Thoracic aorta (tissue), 2 donors: Measurements from ENCODE around the gene GLT8D1. TPM values are rescaled to one million over a fixed set of nuclear protein-coding genes. Genes with fewer than 3 reads are reported as not detected.
A peak's percentile ranks its signal among the peaks of the same experiment; 100 is the strongest.

ENCODE experiments used
- ATAC-seq: fragments of 150-250 bp; one replicate; pipeline ENCODE4 v1.8.0; 2017; ENCODE audit warnings: low read depth; ENCODE audit not compliant: insufficient number of reproducible peaks, low FRiP score
- DNase-seq: peaks from one replicate; pipeline ENCODE4 v3.0.0-alpha.2; 2020; ENCODE audit warnings: low spot score
- H3K27ac ChIP-seq, 2 donors: fragments of 200-600 bp; sonication (generic); 1 replicate in 1 of 2; 2 replicates in 1 of 2; pipeline ENCODE4 v1.5.1; 2016; ENCODE audit warnings: mild to moderate bottlenecking in 2 of 2, moderate library complexity in 2 of 2
- H3K27me3 ChIP-seq: fragments of 200-600 bp; sonication (generic); replicated peaks from 2 replicates; pipeline ENCODE4 v1.6.0; 2016; ENCODE audit warnings: mild to moderate bottlenecking; ENCODE audit not compliant: insufficient read depth
- H3K36me3 ChIP-seq: fragments of 200-600 bp; sonication (generic); one replicate; pipeline ENCODE4 v1.5.1; 2016
- H3K4me1 ChIP-seq, 2 donors: fragments of 200-600 bp; sonication (generic); 1 replicate in 1 of 2; 2 replicates in 1 of 2; pipeline versions ENCODE4 v1.5.1 to v1.6.0; 2016; ENCODE audit warnings: low read depth in 2 of 2, mild to moderate bottlenecking in 1 of 2; ENCODE audit not compliant: control insufficient read depth in 1 of 2
- H3K4me3 ChIP-seq: fragments of 200-600 bp; sonication (generic); 2 replicates; pipeline ENCODE4 v1.5.1; 2016; ENCODE audit warnings: mild to moderate bottlenecking
- H3K9me3 ChIP-seq: fragments of 200-600 bp; sonication (generic); 2 replicates; pipeline ENCODE4 v1.5.1; 2016
- CTCF ChIP-seq: fragments of 200-600 bp; sonication (generic); IDR thresholded peaks from one replicate; pipeline ENCODE4 v1.5.1; 2019; ENCODE audit warnings: antibody characterized with exemption
- total RNA-seq, 2 donors: library from RNA; depleted of rRNA; stranded (reverse); fragments of >200 nt; gene quantifications; one replicate each; pipeline versions ENCODE4 v1.1.0 to v1.2.3, GENCODE V29; 2016

Gene GLT8D1
- total RNA-seq, 2 donors from 2014 or later = 54.4 to 64.6 TPM

- peaks cover 35% of the 10 kb centered on the region for H3K36me3 ChIP-seq
- no peak overlapping the region for H3K27ac ChIP-seq
- H3K4me3 ChIP-seq = no peak overlapping the region
- H3K27me3 ChIP-seq = no peaks in the 10 kb centered on the region
- H3K4me1 ChIP-seq = no peaks in the 10 kb centered on the region
- DNase-seq (no peak), ATAC-seq (no peak)
- no peaks in the 10 kb centered on the region for H3K9me3 ChIP-seq
- TF ChIP-seq CTCF = no peak
Observed at GRCh38 chr3:52743152-52743551, 37.6 kb upstream of the GLT8D1 start.

GRCh38 chr3:52742418-52743041 lies 36.9 kb upstream of the GLT8D1 start:
- Histone ChIP-seq H3K9me3 (no peaks in the 10 kb centered on the region), H3K4me3 (no peak overlapping the region), H3K27me3 (no peaks in the 10 kb centered on the region), H3K27ac (no peak overlapping the region), H3K36me3 (peaks cover 35% of the 10 kb centered on the region), H3K4me1 (no peaks in the 10 kb centered on the region)
- DNase-seq (no peak), ATAC-seq (no peak)
- peak; percentile 51 for TF ChIP-seq CTCF

- DNase-seq (no peak), ATAC-seq (no peak)
- Histone ChIP-seq H3K27me3 (no peaks in the 10 kb centered on the region), H3K27ac (no peak overlapping the region), H3K36me3 (peaks cover 24% of the 10 kb centered on the region), H3K4me3 (no peak overlapping the region), H3K9me3 (no peaks in the 10 kb centered on the region), H3K4me1 (no peaks in the 10 kb centered on the region)
- TF ChIP-seq CTCF = no peak
Observed at GRCh38 chr3:52739730-52740129, 34.1 kb upstream of the GLT8D1 start.

- ATAC-seq (no peak), DNase-seq (no peak)
- H3K27ac ChIP-seq = no peak overlapping the region
- H3K9me3 ChIP-seq = peaks cover 4% of the 10 kb centered on the region
- peaks cover 27% of the 10 kb centered on the region for H3K36me3 ChIP-seq
- no peak for TF ChIP-seq CTCF
- H3K4me1 ChIP-seq = no peaks in the 10 kb centered on the region
- no peak overlapping the region for H3K4me3 ChIP-seq
- no peaks in the 10 kb centered on the region for H3K27me3 ChIP-seq
Observed at GRCh38 chr3:52733256-52733891, 27.8 kb upstream of the GLT8D1 start.

- Histone ChIP-seq H3K27ac (no peak overlapping the region), H3K36me3 (peaks cover 27% of the 10 kb centered on the region), H3K27me3 (no peaks in the 10 kb centered on the region), H3K4me1 (no peaks in the 10 kb centered on the region), H3K9me3 (peaks cover 4% of the 10 kb centered on the region), H3K4me3 (no peak overlapping the region)
- no peak for TF ChIP-seq CTCF
- ATAC-seq = no peak
- DNase-seq = no peak
Observed at GRCh38 chr3:52731590-52731989, 26.0 kb upstream of the GLT8D1 start.
